DMS 273 treated with DMSO at 0.1 percent for 48 hours (cell line): Measurements from ENCODE around the gene SSRP1.
"Not testable (repeated sequence)": the region's sequence is repeated elsewhere in the genome, so short reads cannot be mapped to it uniquely, and the experiment has no call there.

ENCODE experiments used
- DNase-seq: peaks from one replicate; lab custom pipeline; 2025; lab: John Stamatoyannopoulos, UW

The SSRP1 gene

GRCh38 chr11:57299150-57299737 lies 36.4 kb downstream of the SSRP1 start:
- DNase-seq, result no peak

DNA sequence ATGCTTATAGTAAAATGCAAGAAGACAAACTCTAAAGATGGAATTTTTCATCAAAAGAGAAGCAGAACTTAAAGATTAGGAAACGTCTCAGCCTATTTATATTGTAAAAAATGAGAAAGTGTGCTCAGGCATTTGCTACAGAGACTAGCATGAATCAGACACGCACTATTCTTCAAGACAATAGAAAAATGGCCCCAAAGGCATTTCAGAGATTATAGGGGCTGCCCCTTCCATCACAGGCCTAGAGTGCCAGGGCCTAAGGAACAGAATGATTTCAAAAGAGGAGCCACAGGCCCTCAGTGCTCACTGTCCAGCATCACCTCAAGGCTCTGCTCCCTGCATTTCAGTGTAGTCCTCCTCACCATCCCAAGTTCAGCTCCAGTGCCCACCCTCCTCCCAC lies 38.5 kb downstream of the SSRP1 start:
- no peak for DNase-seq

GRCh38 chr11:57296205-57296604 lies 39.5 kb downstream of the SSRP1 start:
- DNase-seq, result not testable (repeated sequence)

GRCh38 chr11:57294225-57295131 lies 41.2 kb downstream of the SSRP1 start:
- no peak for DNase-seq

DNA sequence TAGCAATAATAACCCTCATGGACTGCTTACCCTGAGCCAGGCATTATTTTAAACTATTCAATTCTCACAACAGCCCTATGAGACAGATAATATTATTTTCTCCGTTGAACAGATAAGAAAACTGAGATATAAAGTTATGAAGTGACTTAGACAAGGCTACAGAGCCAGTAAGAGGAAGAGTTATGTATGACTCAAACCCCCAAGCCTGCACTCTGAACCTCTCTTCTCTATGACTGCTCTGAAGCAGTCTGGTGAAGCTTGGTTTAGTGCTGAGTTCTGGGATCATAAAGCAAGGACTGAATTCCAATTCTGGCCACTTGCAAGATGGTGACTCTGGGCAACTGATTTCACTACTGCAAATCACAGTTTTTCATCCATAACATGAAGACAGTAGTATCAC lies 45.4 kb downstream of the SSRP1 start:
- no peak for DNase-seq

- DNase-seq, result no peak
Measured at GRCh38 chr11:57288771-57289579, 46.7 kb downstream of the SSRP1 start.

- DNase-seq, result no peak
Measured at GRCh38 chr11:57287884-57288283, 47.8 kb downstream of the SSRP1 start.

DNA sequence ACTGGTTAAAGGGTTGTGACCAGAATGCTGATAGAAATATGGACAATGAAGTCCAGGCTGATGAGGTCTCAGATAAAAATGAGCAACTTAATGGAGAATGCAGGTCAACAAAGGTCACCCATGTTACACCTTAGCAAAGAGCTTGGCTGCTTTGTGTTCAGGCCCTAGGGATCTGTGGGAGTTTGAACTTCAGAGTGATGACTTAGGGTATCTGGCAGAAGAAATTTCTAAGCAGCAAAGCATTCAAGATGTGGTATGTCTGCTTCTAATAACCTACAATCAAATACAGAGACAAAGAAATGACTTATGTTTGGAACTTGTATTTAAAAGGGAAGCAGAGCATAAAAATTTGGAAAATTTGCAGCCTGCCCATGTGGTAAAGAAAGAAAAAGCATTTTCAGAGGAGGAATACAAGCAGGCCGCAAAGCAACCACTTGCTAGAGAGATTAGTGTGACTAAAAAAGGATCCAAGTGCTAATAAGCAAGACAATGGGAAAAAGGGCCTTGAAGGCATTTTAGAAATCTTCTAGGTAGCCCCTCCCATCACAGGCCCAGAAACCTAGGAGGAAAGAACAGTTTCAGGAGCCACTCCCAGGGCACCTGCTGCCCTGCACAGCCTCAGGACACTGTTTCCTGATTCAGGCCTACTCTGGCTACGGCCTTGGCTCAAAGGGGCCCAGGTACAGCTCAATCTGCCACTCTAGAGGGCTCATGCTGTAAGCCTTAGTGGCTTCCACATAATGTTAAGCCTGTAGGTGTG lies 52.3 kb downstream of the SSRP1 start:
- no peak for DNase-seq

GRCh38 chr11:57281546-57281945 lies 54.1 kb downstream of the SSRP1 start:
- DNase-seq, result not testable (repeated sequence)

GRCh38 chr11:57279116-57279515 lies 56.6 kb downstream of the SSRP1 start:
- no peak for DNase-seq

- DNase-seq, result no peak
Measured at GRCh38 chr11:57278721-57279095, 57.0 kb downstream of the SSRP1 start.

- peak; percentile 18 for DNase-seq
Measured at GRCh38 chr11:57277845-57278720, 57.6 kb downstream of the SSRP1 start.

DNA sequence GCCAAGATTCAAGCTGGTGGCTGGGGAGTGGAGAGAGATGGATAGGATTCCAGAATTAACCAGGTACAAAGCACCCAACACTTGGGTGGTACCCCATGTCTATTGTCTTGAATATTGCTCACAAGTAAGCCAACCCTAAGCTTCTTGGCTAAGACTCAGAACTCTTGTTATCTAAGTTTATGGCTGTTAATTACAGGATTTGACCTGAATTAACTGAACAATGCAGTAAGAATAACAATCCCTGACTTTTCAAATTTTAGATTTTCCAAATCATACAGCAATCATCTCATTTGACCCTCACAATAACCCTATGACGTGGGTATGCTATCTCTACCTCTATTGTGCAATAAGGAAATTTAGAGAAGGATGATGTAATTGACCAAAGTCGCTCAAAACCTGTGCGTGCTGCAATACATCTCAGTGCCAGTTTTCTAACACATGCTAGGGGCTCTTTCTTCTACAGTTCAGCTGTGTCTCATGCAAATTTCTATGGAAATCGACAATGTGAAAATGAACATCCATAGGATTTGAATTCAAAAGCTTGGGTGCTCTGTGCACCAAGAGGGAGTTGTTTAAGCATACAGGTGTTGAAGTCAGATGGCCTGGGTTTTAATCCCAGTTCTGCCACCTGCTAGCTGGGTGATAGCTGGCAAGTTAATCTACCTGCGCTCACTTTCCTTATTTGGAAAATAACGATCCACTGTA lies 58.6 kb downstream of the SSRP1 start:
- no peak for DNase-seq

GRCh38 chr11:57276169-57276970 lies 59.3 kb downstream of the SSRP1 start:
- DNase-seq, result peak; percentile 12
